Left renal pelvis (tissue), 4 donors: Measurements from ENCODE around the gene ABCC2. TPM values are rescaled to one million over a fixed set of nuclear protein-coding genes. Genes with fewer than 3 reads are reported as not detected.
"Not testable (repeated sequence)": the region's sequence is repeated elsewhere in the genome, so short reads cannot be mapped to it uniquely, and the experiment has no call there.

Experiments
- DNase-seq, 4 donors: peaks; one replicate each; pipeline ENCODE4 v3.0.0-alpha.2; 2013; ENCODE audit warnings: low read depth in 4 of 4, low spot score in 3 of 4
- polyA plus RNA-seq, 4 donors: library from polyadenylated mRNA; unstranded; fragments of 120-200 nt; gene quantifications; one replicate each; pipeline ENCODE4 v1.2.1, GENCODE V29; 2013; ENCODE audit not compliant: insufficient read length in 4 of 4

ABCC2 gene
- polyA plus RNA-seq, 4 donors: 1.00 to 12.9 (median 8.0) TPM

- DNase-seq: no peak
Observed at GRCh38 chr10:99850767-99851340, 68.4 kb downstream of the ABCC2 start.

- no peak for DNase-seq
Observed at GRCh38 chr10:99851825-99852224, 69.4 kb downstream of the ABCC2 start.

- no peak for DNase-seq
Observed at GRCh38 chr10:99852481-99853213, 70.2 kb downstream of the ABCC2 start.

- DNase-seq: no peak
Observed at GRCh38 chr10:99853655-99854054, 71.2 kb downstream of the ABCC2 start.

GRCh38 chr10:99854860-99855259, 72.4 kb downstream of the ABCC2 start:
- no peak for DNase-seq

GRCh38 chr10:99855479-99856071, 73.1 kb downstream of the ABCC2 start:
- no peak for DNase-seq

GRCh38 chr10:99858849-99859248, 76.4 kb downstream of the ABCC2 start:
- DNase-seq: no peak

GRCh38 chr10:99859585-99859984, 77.1 kb downstream of the ABCC2 start:
- DNase-seq: no peak

GRCh38 chr10:99860466-99860865, 78.0 kb downstream of the ABCC2 start:
- DNase-seq: no peak

- DNase-seq: not testable (repeated sequence)
Observed at GRCh38 chr10:99863535-99864240, 81.2 kb downstream of the ABCC2 start.

- DNase-seq: not testable (repeated sequence)
Observed at GRCh38 chr10:99867250-99867649, 84.8 kb downstream of the ABCC2 start.

GRCh38 chr10:99869581-99870122, 87.2 kb downstream of the ABCC2 start:
- no peak for DNase-seq

- no peak for DNase-seq
Observed at GRCh38 chr10:99870123-99870730, 87.8 kb downstream of the ABCC2 start.

GRCh38 chr10:99872367-99873162, 90.1 kb downstream of the ABCC2 start:
- DNase-seq: no peak

- no peak for DNase-seq
Observed at GRCh38 chr10:99873846-99874245, 91.4 kb downstream of the ABCC2 start.

- DNase-seq: no peak
Observed at GRCh38 chr10:99874341-99875085, 92.1 kb downstream of the ABCC2 start.

- DNase-seq: no peak
Observed at GRCh38 chr10:99875473-99875872, 93.0 kb downstream of the ABCC2 start.

- no peak for DNase-seq
Observed at GRCh38 chr10:99880080-99880835, 97.8 kb downstream of the ABCC2 start.
